Activated naive CD8-positive, alpha-beta T cell (primary cell): ENCODE results near the gene PDE8A.

ENCODE experiments used
- H3K27ac Mint-ChIP-seq: one replicate; pipeline ENCODE4 v1.8.0; 2021; ENCODE audit warnings: mixed read lengths
- H3K27me3 Mint-ChIP-seq: one replicate; pipeline ENCODE4 v1.8.0; 2021; ENCODE audit warnings: mixed read lengths
- H3K36me3 Mint-ChIP-seq: one replicate; pipeline ENCODE4 v1.8.0; 2021; ENCODE audit warnings: mixed read lengths
- H3K4me1 Mint-ChIP-seq: one replicate; pipeline ENCODE4 v1.8.0; 2021; ENCODE audit warnings: low read depth, mixed read lengths
- H3K4me3 Mint-ChIP-seq: one replicate; pipeline ENCODE4 v1.8.0; 2021; ENCODE audit warnings: mild to moderate bottlenecking, mixed read lengths
- H3K9me3 Mint-ChIP-seq: one replicate; pipeline ENCODE4 v1.8.0; 2021; ENCODE audit warnings: low read depth, mixed read lengths

Gene PDE8A

GRCh38 chr15:85025516-85026251 lies 44.0 kb downstream of the PDE8A start:
- peaks cover 2% of the 10 kb centered on the region for H3K36me3 Mint-ChIP-seq
- no peaks in the 10 kb centered on the region for H3K27me3 Mint-ChIP-seq
- no peak overlapping the region for H3K27ac Mint-ChIP-seq
- no peak overlapping the region for H3K4me3 Mint-ChIP-seq
- peaks cover 65% of the 10 kb centered on the region for H3K4me1 Mint-ChIP-seq
- no peaks in the 10 kb centered on the region for H3K9me3 Mint-ChIP-seq

- peaks cover 71% of the 10 kb centered on the region for H3K4me1 Mint-ChIP-seq
- H3K27me3 Mint-ChIP-seq: no peaks in the 10 kb centered on the region
- peaks cover 2% of the 10 kb centered on the region for H3K36me3 Mint-ChIP-seq
- H3K9me3 Mint-ChIP-seq: no peaks in the 10 kb centered on the region
- no peak overlapping the region for H3K27ac Mint-ChIP-seq
- no peak overlapping the region for H3K4me3 Mint-ChIP-seq
Observed at GRCh38 chr15:85026304-85027032, 44.8 kb downstream of the PDE8A start.

- Mint-ChIP-seq H3K36me3 (no peaks in the 10 kb centered on the region), H3K4me3 (no peak overlapping the region), H3K9me3 (no peaks in the 10 kb centered on the region), H3K27me3 (no peaks in the 10 kb centered on the region), H3K4me1 (peaks cover 72% of the 10 kb centered on the region), H3K27ac (no peak overlapping the region)
Observed at GRCh38 chr15:85027033-85027380, 45.4 kb downstream of the PDE8A start.

GRCh38 chr15:85027421-85027820 lies 45.8 kb downstream of the PDE8A start:
- no peaks in the 10 kb centered on the region for H3K27me3 Mint-ChIP-seq
- no peak overlapping the region for H3K4me3 Mint-ChIP-seq
- peaks cover 74% of the 10 kb centered on the region for H3K4me1 Mint-ChIP-seq
- no peaks in the 10 kb centered on the region for H3K36me3 Mint-ChIP-seq
- no peaks in the 10 kb centered on the region for H3K9me3 Mint-ChIP-seq
- H3K27ac Mint-ChIP-seq: no peak overlapping the region

GRCh38 chr15:85028416-85028815 lies 46.8 kb downstream of the PDE8A start:
- Mint-ChIP-seq H3K9me3 (no peaks in the 10 kb centered on the region), H3K36me3 (no peaks in the 10 kb centered on the region), H3K4me1 (peaks cover 73% of the 10 kb centered on the region), H3K4me3 (no peak overlapping the region), H3K27me3 (no peaks in the 10 kb centered on the region), H3K27ac (no peak overlapping the region)

GRCh38 chr15:85029221-85029620 lies 47.6 kb downstream of the PDE8A start:
- H3K4me1 Mint-ChIP-seq: peaks cover 67% of the 10 kb centered on the region
- no peaks in the 10 kb centered on the region for H3K27me3 Mint-ChIP-seq
- no peaks in the 10 kb centered on the region for H3K36me3 Mint-ChIP-seq
- no peak overlapping the region for H3K27ac Mint-ChIP-seq
- no peaks in the 10 kb centered on the region for H3K9me3 Mint-ChIP-seq
- H3K4me3 Mint-ChIP-seq: no peak overlapping the region

GRCh38 chr15:85030301-85030929 lies 48.8 kb downstream of the PDE8A start:
- H3K4me1 Mint-ChIP-seq: peaks cover 57% of the 10 kb centered on the region
- H3K9me3 Mint-ChIP-seq: no peaks in the 10 kb centered on the region
- H3K4me3 Mint-ChIP-seq: peak overlapping the region; percentile 14
- H3K36me3 Mint-ChIP-seq: no peaks in the 10 kb centered on the region
- H3K27me3 Mint-ChIP-seq: no peaks in the 10 kb centered on the region
- H3K27ac Mint-ChIP-seq: peak overlapping the region; percentile 36

GRCh38 chr15:85031086-85031943 lies 49.7 kb downstream of the PDE8A start:
- Mint-ChIP-seq H3K4me1 (peaks cover 56% of the 10 kb centered on the region), H3K27ac (peak overlapping the region; percentile 50), H3K27me3 (no peaks in the 10 kb centered on the region), H3K4me3 (peak overlapping the region; percentile 32), H3K36me3 (no peaks in the 10 kb centered on the region), H3K9me3 (no peaks in the 10 kb centered on the region)

- H3K36me3 Mint-ChIP-seq: no peaks in the 10 kb centered on the region
- no peaks in the 10 kb centered on the region for H3K27me3 Mint-ChIP-seq
- peak overlapping the region; percentile 31 for H3K27ac Mint-ChIP-seq
- peak overlapping the region; percentile 10 for H3K4me3 Mint-ChIP-seq
- H3K4me1 Mint-ChIP-seq: peaks cover 56% of the 10 kb centered on the region
- H3K9me3 Mint-ChIP-seq: no peaks in the 10 kb centered on the region
Observed at GRCh38 chr15:85031944-85032558, 50.4 kb downstream of the PDE8A start.

GRCh38 chr15:85033148-85033547 lies 51.5 kb downstream of the PDE8A start:
- peaks cover 58% of the 10 kb centered on the region for H3K4me1 Mint-ChIP-seq
- no peaks in the 10 kb centered on the region for H3K9me3 Mint-ChIP-seq
- H3K27ac Mint-ChIP-seq: no peak overlapping the region
- no peaks in the 10 kb centered on the region for H3K27me3 Mint-ChIP-seq
- H3K4me3 Mint-ChIP-seq: no peak overlapping the region
- no peaks in the 10 kb centered on the region for H3K36me3 Mint-ChIP-seq

GRCh38 chr15:85034276-85034675 lies 52.6 kb downstream of the PDE8A start:
- Mint-ChIP-seq H3K4me3 (no peak overlapping the region), H3K4me1 (peaks cover 55% of the 10 kb centered on the region), H3K27me3 (no peaks in the 10 kb centered on the region), H3K27ac (no peak overlapping the region), H3K36me3 (no peaks in the 10 kb centered on the region), H3K9me3 (no peaks in the 10 kb centered on the region)

GRCh38 chr15:85035980-85036379 lies 54.3 kb downstream of the PDE8A start:
- Mint-ChIP-seq H3K4me1 (peaks cover 40% of the 10 kb centered on the region), H3K4me3 (no peak overlapping the region)

GRCh38 chr15:85036716-85037115 lies 55.1 kb downstream of the PDE8A start:
- Mint-ChIP-seq H3K27ac (peak overlapping the region; percentile 67), H3K4me3 (no peak overlapping the region), H3K36me3 (no peaks in the 10 kb centered on the region), H3K27me3 (no peaks in the 10 kb centered on the region), H3K4me1 (peaks cover 32% of the 10 kb centered on the region), H3K9me3 (no peaks in the 10 kb centered on the region)

More at GRCh38 chr15:85035980-85036379, 54.3 kb downstream of the PDE8A start:
- Mint-ChIP-seq H3K27me3 (no peaks in the 10 kb centered on the region), H3K27ac (no peak overlapping the region), H3K9me3 (no peaks in the 10 kb centered on the region), H3K36me3 (no peaks in the 10 kb centered on the region)

- Mint-ChIP-seq H3K27me3 (no peaks in the 10 kb centered on the region), H3K9me3 (no peaks in the 10 kb centered on the region), H3K36me3 (no peaks in the 10 kb centered on the region), H3K4me1 (peaks cover 27% of the 10 kb centered on the region), H3K4me3 (no peak overlapping the region), H3K27ac (no peak overlapping the region)
Observed at GRCh38 chr15:85037641-85038040, 56.0 kb downstream of the PDE8A start.
